Suppressor macrophage (primary cell): ENCODE measurements around the gene ANO2.
A peak's percentile ranks its signal among the peaks of the same experiment; 100 is the strongest.

Source experiments
- DNase-seq, 4 experiments: peaks; one replicate each; pipeline ENCODE4 v3.0.0-alpha.2; 2020 to 2022

ANO2 gene

GRCh38 chr12:5916785-5917290 lies 28.2 kb downstream of the ANO2 start:
- no peak for DNase-seq

- DNase-seq: no peak
Observed at GRCh38 chr12:5915511-5915910, 29.5 kb downstream of the ANO2 start.

GRCh38 chr12:5914387-5915149 lies 30.5 kb downstream of the ANO2 start:
- no peak for DNase-seq

GRCh38 chr12:5913387-5913786 lies 31.7 kb downstream of the ANO2 start:
- no peak for DNase-seq

GRCh38 chr12:5912437-5913334 lies 32.4 kb downstream of the ANO2 start:
- no peak for DNase-seq

- no peak for DNase-seq
Observed at GRCh38 chr12:5912011-5912410, 33.0 kb downstream of the ANO2 start.

- no peak for DNase-seq
Observed at GRCh38 chr12:5910790-5911548, 34.1 kb downstream of the ANO2 start.

GRCh38 chr12:5909560-5909959 lies 35.5 kb downstream of the ANO2 start:
- no peak for DNase-seq

GRCh38 chr12:5908251-5908650 lies 36.8 kb downstream of the ANO2 start:
- DNase-seq: no peak

GRCh38 chr12:5907807-5908206 lies 37.3 kb downstream of the ANO2 start:
- DNase-seq: no peak

GRCh38 chr12:5905757-5906156 lies 39.3 kb downstream of the ANO2 start:
- DNase-seq: no peak

GRCh38 chr12:5904969-5905368 lies 40.1 kb downstream of the ANO2 start:
- DNase-seq: no peak

GRCh38 chr12:5904441-5904840 lies 40.6 kb downstream of the ANO2 start:
- no peak for DNase-seq

- DNase-seq: no peak
Observed at GRCh38 chr12:5902736-5903135, 42.3 kb downstream of the ANO2 start.

- DNase-seq: no peak
Observed at GRCh38 chr12:5901416-5901815, 43.6 kb downstream of the ANO2 start.

GRCh38 chr12:5900533-5901205 lies 44.4 kb downstream of the ANO2 start:
- no peak for DNase-seq

- no peak for DNase-seq
Observed at GRCh38 chr12:5900076-5900475, 45.0 kb downstream of the ANO2 start.

- DNase-seq: no peak
Observed at GRCh38 chr12:5899675-5900074, 45.4 kb downstream of the ANO2 start.

GRCh38 chr12:5898874-5899273 lies 46.2 kb downstream of the ANO2 start:
- DNase-seq: no peak

GRCh38 chr12:5889381-5890047 lies 55.5 kb downstream of the ANO2 start:
- peak in 3 of 4 experiments; percentile 7 to 27 (median 10) for DNase-seq

- no peak for DNase-seq
Observed at GRCh38 chr12:5888816-5889315, 56.2 kb downstream of the ANO2 start.
